Measurements from ENCODE around the gene KRT24. TPM values are rescaled to one million over a fixed set of nuclear protein-coding genes. Genes with fewer than 3 reads are reported as not detected.

KRT24 gene
- total RNA-seq, 1 donor from 2014 or later = not detected

Other genes with a start within 250 kb of the KRT24 start
- gene TNS4, start 202.1 kb downstream of the KRT24 start, total RNA-seq = not detected
- gene CCR7, start 138.3 kb downstream of the KRT24 start, total RNA-seq = 0.25 TPM
- gene SMARCE1, start 55.9 kb downstream of the KRT24 start, total RNA-seq = 70.6 TPM
- gene KRT222, start 38.6 kb downstream of the KRT24 start, total RNA-seq = 4.7 TPM
- gene KRT25, start 51.6 kb upstream of the KRT24 start, total RNA-seq = 0.49 TPM
- not detected for gene KRT26, start 68.4 kb upstream of the KRT24 start, total RNA-seq
- 0.25 TPM for gene KRT27, start 78.8 kb upstream of the KRT24 start, total RNA-seq
- gene KRT28, start 96.2 kb upstream of the KRT24 start, total RNA-seq = 0.25 TPM
- gene KRT10, start 118.9 kb upstream of the KRT24 start, total RNA-seq = 4.4 TPM
- not detected for gene KRT12, start 163.5 kb upstream of the KRT24 start, total RNA-seq
- 0.25 TPM for gene KRT20, start 181.5 kb upstream of the KRT24 start, total RNA-seq
- 0.25 TPM for gene KRT23, start 233.9 kb upstream of the KRT24 start, total RNA-seq